WTC11 (cell line): ENCODE data around the gene E2F4. TPM values are rescaled to one million over a fixed set of nuclear protein-coding genes. Genes with fewer than 3 reads are reported as not detected.

ENCODE experiments used
- ATAC-seq: fragments of 200-7000 bp; cut with Tn5 transposase; 2 replicates; pipeline ENCODE4 v1.10.0; 2021; ENCODE audit warnings: mild to moderate bottlenecking, moderate library complexity
- CTCF ChIA-PET: fragments of 300-600 bp; sonication (Branson Sonifier 250); formaldehyde crosslinking; loops from one replicate; lab custom pipeline; 2021; ENCODE audit warnings: antibody characterized with exemption; lab: Charles Lee
- POLR2A ChIA-PET: fragments of 350-600 bp; sonication (Branson Sonifier 250); formaldehyde crosslinking; loops from one replicate; lab custom pipeline; 2021; ENCODE audit warnings: antibody characterized with exemption; lab: Charles Lee
- DNase-seq: peaks from one replicate; pipeline ENCODE4 v3.0.0; 2021; ENCODE audit warnings: low spot score
- H3K27ac Mint-ChIP-seq: 2 replicates; pipeline ENCODE4 v1.8.0; 2021; ENCODE audit warnings: mixed read lengths
- H3K27me3 Mint-ChIP-seq: 2 replicates; pipeline ENCODE4 v1.8.0; 2021; ENCODE audit warnings: low read depth, mild to moderate bottlenecking, moderate library complexity, mixed read lengths
- H3K36me3 Mint-ChIP-seq: 2 replicates; pipeline ENCODE4 v1.8.0; 2021; ENCODE audit warnings: mixed read lengths
- H3K4me1 Mint-ChIP-seq: 2 replicates; pipeline ENCODE4 v1.8.0; 2022; ENCODE audit warnings: mixed read lengths
- H3K4me3 Mint-ChIP-seq: 2 replicates; pipeline ENCODE4 v1.8.0; 2021; ENCODE audit warnings: mild to moderate bottlenecking, moderate library complexity, mixed read lengths
- H3K9me3 Mint-ChIP-seq: 2 replicates; pipeline ENCODE4 v1.8.0; 2021; ENCODE audit warnings: mixed read lengths
- ATF1 ChIP-seq: sonication (generic); formaldehyde crosslinking; IDR thresholded peaks from 2 replicates; pipeline ENCODE4 v1.8.1; 2023; ENCODE audit warnings: mild to moderate bottlenecking, moderate library complexity, missing genetic modification reagents
- CREB1 ChIP-seq: sonication (generic); formaldehyde crosslinking; IDR thresholded peaks from 2 replicates; pipeline ENCODE4 v1.8.0; 2023; ENCODE audit warnings: mild to moderate bottlenecking, missing genetic modification reagents
- EMX1 ChIP-seq: fragments of 250-450 bp; sonication (Bioruptor Pico); IDR thresholded peaks from 2 replicates; pipeline ENCODE4 v1.8.0; 2021; ENCODE audit warnings: mild to moderate bottlenecking
- ESRRA ChIP-seq: sonication (generic); formaldehyde crosslinking; IDR thresholded peaks from 2 replicates; pipeline ENCODE4 v1.8.1; 2022; ENCODE audit warnings: mild to moderate bottlenecking, missing genetic modification reagents, borderline replicate concordance
- ETV6 ChIP-seq: sonication (generic); formaldehyde crosslinking; IDR thresholded peaks from 2 replicates; pipeline ENCODE4 v1.8.1; 2022; ENCODE audit warnings: mild to moderate bottlenecking, missing genetic modification reagents
- FOXP4 ChIP-seq: sonication (generic); formaldehyde crosslinking; IDR thresholded peaks from 2 replicates; pipeline ENCODE4 v1.8.0; 2022; ENCODE audit warnings: mild to moderate bottlenecking, missing genetic modification reagents
- GRHL2 ChIP-seq: fragments of 250-450 bp; sonication (Bioruptor Pico); IDR thresholded peaks from 2 replicates; pipeline ENCODE4 v1.8.0; 2022; ENCODE audit warnings: mild to moderate bottlenecking, moderate library complexity; ENCODE audit not compliant: insufficient replicate concordance, severe bottlenecking
- MYBL2 ChIP-seq: sonication (generic); formaldehyde crosslinking; IDR thresholded peaks from 2 replicates; pipeline ENCODE4 v1.8.1; 2023; ENCODE audit warnings: mild to moderate bottlenecking, moderate library complexity, missing genetic modification reagents
- NFATC4 ChIP-seq: fragments of 250-450 bp; sonication (Bioruptor Pico); IDR thresholded peaks from 2 replicates; pipeline ENCODE4 v1.9.0; 2021; ENCODE audit warnings: mild to moderate bottlenecking
- NR2C2 ChIP-seq: sonication (generic); formaldehyde crosslinking; IDR thresholded peaks from 2 replicates; pipeline ENCODE4 v1.8.0; 2022; ENCODE audit warnings: mild to moderate bottlenecking, missing genetic modification reagents
- SMAD4 ChIP-seq: sonication (generic); formaldehyde crosslinking; IDR thresholded peaks from 2 replicates; pipeline ENCODE4 v1.8.0; 2022; ENCODE audit warnings: mild to moderate bottlenecking, missing genetic modification reagents
- STAT6 ChIP-seq: sonication (generic); formaldehyde crosslinking; conservative IDR thresholded peaks from 2 replicates; pipeline ENCODE4 v1.8.1; 2023; ENCODE audit warnings: mild to moderate bottlenecking, low read depth, missing genetic modification reagents, moderate library complexity
- ZNF232 ChIP-seq: sonication (generic); formaldehyde crosslinking; IDR thresholded peaks from 2 replicates; pipeline ENCODE4 v1.8.0; 2022; ENCODE audit warnings: mild to moderate bottlenecking, missing genetic modification reagents
- ZNF396 ChIP-seq: fragments of 250-450 bp; sonication (Bioruptor Pico); IDR thresholded peaks from 2 replicates; pipeline ENCODE4 v1.8.0; 2021; ENCODE audit warnings: mild to moderate bottlenecking, moderate library complexity, borderline replicate concordance
- ZNF416 ChIP-seq: fragments of 250-450 bp; sonication (Bioruptor Pico); IDR thresholded peaks from 2 replicates; pipeline ENCODE4 v1.9.0; 2021; ENCODE audit warnings: mild to moderate bottlenecking, inconsistent platforms
- total RNA-seq: library from RNA; stranded (reverse); gene quantifications from 3 replicates; pipeline ENCODE4 v1.2.3, GENCODE V29; 2021
- TF ChIP-seq, protein P1 (sequence below): sonication (generic); formaldehyde crosslinking; IDR thresholded peaks from 2 replicates; pipeline ENCODE4 v1.8.0; 2023; ENCODE audit warnings: missing genetic modification reagents, mild to moderate bottlenecking, borderline replicate concordance
- TF ChIP-seq, protein P2 (sequence below): sonication (generic); formaldehyde crosslinking; IDR thresholded peaks from 2 replicates; pipeline ENCODE4 v1.8.1; 2022; ENCODE audit warnings: missing genetic modification reagents, borderline replicate concordance
- TF ChIP-seq, protein P3 (sequence below): sonication (generic); formaldehyde crosslinking; IDR thresholded peaks from 2 replicates; pipeline ENCODE4 v1.8.0; 2023; ENCODE audit warnings: missing genetic modification reagents
- TF ChIP-seq, protein P4 (sequence below): sonication (generic); formaldehyde crosslinking; IDR thresholded peaks from 2 replicates; pipeline ENCODE4 v1.8.0; 2022; ENCODE audit warnings: mild to moderate bottlenecking, missing genetic modification reagents

Gene E2F4
- total RNA-seq, 1 experiment from 2014 or later: 85.0 TPM

- no peak; the same call in 1 of the 2 replicates for ATAC-seq
- POLR2A ChIA-PET: interaction anchor here (0.7 kb wide), 1 partner anchor 9 kb away, joined by 3 read pairs; no protein-coding TSS in a partner anchor
Measured at GRCh38 chr16:67161595-67162058, 30.3 kb upstream of the E2F4 start.

DNA sequence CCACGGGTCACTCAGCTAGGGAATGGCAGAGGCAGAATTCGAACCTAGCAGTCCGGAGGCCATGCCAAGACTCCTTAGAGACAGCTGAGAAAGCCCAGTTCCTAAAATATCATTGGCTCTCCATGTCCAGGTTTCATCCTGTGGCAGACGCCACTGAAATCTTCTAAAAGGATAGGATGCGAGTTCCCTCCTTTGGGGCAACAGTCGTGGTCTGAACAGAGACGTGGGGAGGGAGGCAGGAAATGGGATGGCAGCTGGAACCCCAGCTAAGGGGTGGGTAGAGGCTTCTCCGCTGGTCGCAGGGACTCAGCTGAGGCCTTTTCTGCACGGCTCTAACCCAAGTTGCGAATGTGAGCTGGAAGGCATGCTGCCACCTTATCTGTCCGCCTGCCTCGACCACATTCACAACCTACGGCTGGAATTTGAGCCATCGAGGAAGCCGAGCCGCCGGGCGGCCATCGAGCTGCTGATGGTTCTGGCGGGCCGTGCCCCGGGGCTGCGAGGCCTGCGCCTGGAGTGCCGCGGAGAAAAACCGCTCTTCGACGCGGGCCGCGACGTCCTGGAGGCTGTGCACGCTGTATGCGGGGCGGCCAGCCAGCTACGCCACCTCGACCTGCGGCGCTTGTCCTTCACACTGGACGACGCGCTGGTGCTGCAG, 29.3 kb upstream of the E2F4 start:
- POLR2A ChIA-PET: interaction anchor here (0.8 kb wide), 1 partner anchor 11 kb away, joined by 3 read pairs; no protein-coding TSS in a partner anchor
- Mint-ChIP-seq H3K4me3 (peak overlapping the region; percentile 58), H3K27me3 (peaks cover 99% of the 10 kb centered on the region), H3K9me3 (no peaks in the 10 kb centered on the region), H3K4me1 (peaks cover 40% of the 10 kb centered on the region), H3K27ac (no peak overlapping the region), H3K36me3 (peaks cover 2% of the 10 kb centered on the region; the same call in 1 of the 2 replicates)
- DNase-seq (no peak), ATAC-seq (no peak)
- CTCF ChIA-PET: interaction anchor here (1.1 to 15.6 kb wide), 10 partner anchors 6 to 209 kb away, joined by 3 to 386 read pairs (median 11); partner anchors contain the start of genes B3GNT9, CES3, ELMO3 and FBXL8
- TF ChIP-seq SMAD4: no peak
- TF ChIP-seq, protein P1, sequence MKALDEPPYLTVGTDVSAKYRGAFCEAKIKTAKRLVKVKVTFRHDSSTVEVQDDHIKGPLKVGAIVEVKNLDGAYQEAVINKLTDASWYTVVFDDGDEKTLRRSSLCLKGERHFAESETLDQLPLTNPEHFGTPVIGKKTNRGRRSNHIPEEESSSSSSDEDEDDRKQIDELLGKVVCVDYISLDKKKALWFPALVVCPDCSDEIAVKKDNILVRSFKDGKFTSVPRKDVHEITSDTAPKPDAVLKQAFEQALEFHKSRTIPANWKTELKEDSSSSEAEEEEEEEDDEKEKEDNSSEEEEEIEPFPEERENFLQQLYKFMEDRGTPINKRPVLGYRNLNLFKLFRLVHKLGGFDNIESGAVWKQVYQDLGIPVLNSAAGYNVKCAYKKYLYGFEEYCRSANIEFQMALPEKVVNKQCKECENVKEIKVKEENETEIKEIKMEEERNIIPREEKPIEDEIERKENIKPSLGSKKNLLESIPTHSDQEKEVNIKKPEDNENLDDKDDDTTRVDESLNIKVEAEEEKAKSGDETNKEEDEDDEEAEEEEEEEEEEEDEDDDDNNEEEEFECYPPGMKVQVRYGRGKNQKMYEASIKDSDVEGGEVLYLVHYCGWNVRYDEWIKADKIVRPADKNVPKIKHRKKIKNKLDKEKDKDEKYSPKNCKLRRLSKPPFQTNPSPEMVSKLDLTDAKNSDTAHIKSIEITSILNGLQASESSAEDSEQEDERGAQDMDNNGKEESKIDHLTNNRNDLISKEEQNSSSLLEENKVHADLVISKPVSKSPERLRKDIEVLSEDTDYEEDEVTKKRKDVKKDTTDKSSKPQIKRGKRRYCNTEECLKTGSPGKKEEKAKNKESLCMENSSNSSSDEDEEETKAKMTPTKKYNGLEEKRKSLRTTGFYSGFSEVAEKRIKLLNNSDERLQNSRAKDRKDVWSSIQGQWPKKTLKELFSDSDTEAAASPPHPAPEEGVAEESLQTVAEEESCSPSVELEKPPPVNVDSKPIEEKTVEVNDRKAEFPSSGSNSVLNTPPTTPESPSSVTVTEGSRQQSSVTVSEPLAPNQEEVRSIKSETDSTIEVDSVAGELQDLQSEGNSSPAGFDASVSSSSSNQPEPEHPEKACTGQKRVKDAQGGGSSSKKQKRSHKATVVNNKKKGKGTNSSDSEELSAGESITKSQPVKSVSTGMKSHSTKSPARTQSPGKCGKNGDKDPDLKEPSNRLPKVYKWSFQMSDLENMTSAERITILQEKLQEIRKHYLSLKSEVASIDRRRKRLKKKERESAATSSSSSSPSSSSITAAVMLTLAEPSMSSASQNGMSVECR (CRISPR knock-in tag): peak; percentile 62; the same call in 1 of the 2 replicates
- TF ChIP-seq ZNF416 (CRISPR knock-in tag): no peak
- no peak for TF ChIP-seq NR2C2 (CRISPR knock-in tag)
- TF ChIP-seq EMX1: no peak
- TF ChIP-seq, protein P2, sequence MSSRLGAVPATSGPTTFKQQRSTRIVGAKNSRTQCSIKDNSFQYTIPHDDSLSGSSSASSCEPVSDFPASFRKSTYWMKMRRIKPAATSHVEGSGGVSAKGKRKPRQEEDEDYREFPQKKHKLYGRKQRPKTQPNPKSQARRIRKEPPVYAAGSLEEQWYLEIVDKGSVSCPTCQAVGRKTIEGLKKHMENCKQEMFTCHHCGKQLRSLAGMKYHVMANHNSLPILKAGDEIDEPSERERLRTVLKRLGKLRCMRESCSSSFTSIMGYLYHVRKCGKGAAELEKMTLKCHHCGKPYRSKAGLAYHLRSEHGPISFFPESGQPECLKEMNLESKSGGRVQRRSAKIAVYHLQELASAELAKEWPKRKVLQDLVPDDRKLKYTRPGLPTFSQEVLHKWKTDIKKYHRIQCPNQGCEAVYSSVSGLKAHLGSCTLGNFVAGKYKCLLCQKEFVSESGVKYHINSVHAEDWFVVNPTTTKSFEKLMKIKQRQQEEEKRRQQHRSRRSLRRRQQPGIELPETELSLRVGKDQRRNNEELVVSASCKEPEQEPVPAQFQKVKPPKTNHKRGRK (CRISPR knock-in tag): no peak
- TF ChIP-seq, protein P3, sequence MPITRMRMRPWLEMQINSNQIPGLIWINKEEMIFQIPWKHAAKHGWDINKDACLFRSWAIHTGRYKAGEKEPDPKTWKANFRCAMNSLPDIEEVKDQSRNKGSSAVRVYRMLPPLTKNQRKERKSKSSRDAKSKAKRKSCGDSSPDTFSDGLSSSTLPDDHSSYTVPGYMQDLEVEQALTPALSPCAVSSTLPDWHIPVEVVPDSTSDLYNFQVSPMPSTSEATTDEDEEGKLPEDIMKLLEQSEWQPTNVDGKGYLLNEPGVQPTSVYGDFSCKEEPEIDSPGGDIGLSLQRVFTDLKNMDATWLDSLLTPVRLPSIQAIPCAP (CRISPR knock-in tag): no peak
- no peak for TF ChIP-seq FOXP4 (CRISPR knock-in tag)
- no peak for TF ChIP-seq NFATC4 (CRISPR knock-in tag)
- no peak for TF ChIP-seq CREB1 (CRISPR knock-in tag)
- no peak for TF ChIP-seq ETV6 (CRISPR knock-in tag)
- TF ChIP-seq ATF1 (CRISPR knock-in tag): no peak
- TF ChIP-seq MYBL2 (CRISPR knock-in tag): no peak
- TF ChIP-seq ESRRA (CRISPR knock-in tag): 0 out of 2 replicates have a peak, but pooled peaks have one; percentile 3
- no peak for TF ChIP-seq STAT6 (CRISPR knock-in tag)
- TF ChIP-seq ZNF232 (CRISPR knock-in tag): no peak
- TF ChIP-seq ZNF396 (CRISPR knock-in tag): no peak
- TF ChIP-seq, protein P4, sequence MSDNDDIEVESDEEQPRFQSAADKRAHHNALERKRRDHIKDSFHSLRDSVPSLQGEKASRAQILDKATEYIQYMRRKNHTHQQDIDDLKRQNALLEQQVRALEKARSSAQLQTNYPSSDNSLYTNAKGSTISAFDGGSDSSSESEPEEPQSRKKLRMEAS (CRISPR knock-in tag): no peak

More at GRCh38 chr16:67161595-67162058, 30.3 kb upstream of the E2F4 start:
- Mint-ChIP-seq H3K9me3 (no peaks in the 10 kb centered on the region), H3K4me1 (peaks cover 38% of the 10 kb centered on the region), H3K27me3 (peaks cover 99% of the 10 kb centered on the region), H3K27ac (no peak overlapping the region), H3K4me3 (peak overlapping the region; percentile 58), H3K36me3 (peaks cover 2% of the 10 kb centered on the region; the same call in 1 of the 2 replicates)
- CTCF ChIA-PET: interaction anchor here (0.9 to 15.6 kb wide), 12 partner anchors 5 to 208 kb away, joined by 3 to 386 read pairs (median 18); partner anchors contain the start of genes B3GNT9, CES3, ELMO3 and FBXL8
- TF ChIP-seq GRHL2 (CRISPR knock-in tag) (no peak), MYBL2 (CRISPR knock-in tag) (no peak)
- no peak for DNase-seq
